GM10266 (cell line): ENCODE measurements around the gene MTHFD1L.
"Not testable (repeated sequence)": the region's sequence is repeated elsewhere in the genome, so short reads cannot be mapped to it uniquely, and the experiment has no call there.

Source experiments
- DNase-seq: peaks from one replicate; pipeline ENCODE4 v3.0.0; 2012; ENCODE audit errors: extremely low spot score
- TF ChIP-seq, protein P1 (sequence below): IDR thresholded peaks from 2 replicates; pipeline ENCODE4 v1.5.1; 2012; ENCODE audit warnings: mild to moderate bottlenecking, low read depth; ENCODE audit not compliant: control insufficient read depth, insufficient read depth; ENCODE audit errors: missing control alignments

MTHFD1L gene

DNA sequence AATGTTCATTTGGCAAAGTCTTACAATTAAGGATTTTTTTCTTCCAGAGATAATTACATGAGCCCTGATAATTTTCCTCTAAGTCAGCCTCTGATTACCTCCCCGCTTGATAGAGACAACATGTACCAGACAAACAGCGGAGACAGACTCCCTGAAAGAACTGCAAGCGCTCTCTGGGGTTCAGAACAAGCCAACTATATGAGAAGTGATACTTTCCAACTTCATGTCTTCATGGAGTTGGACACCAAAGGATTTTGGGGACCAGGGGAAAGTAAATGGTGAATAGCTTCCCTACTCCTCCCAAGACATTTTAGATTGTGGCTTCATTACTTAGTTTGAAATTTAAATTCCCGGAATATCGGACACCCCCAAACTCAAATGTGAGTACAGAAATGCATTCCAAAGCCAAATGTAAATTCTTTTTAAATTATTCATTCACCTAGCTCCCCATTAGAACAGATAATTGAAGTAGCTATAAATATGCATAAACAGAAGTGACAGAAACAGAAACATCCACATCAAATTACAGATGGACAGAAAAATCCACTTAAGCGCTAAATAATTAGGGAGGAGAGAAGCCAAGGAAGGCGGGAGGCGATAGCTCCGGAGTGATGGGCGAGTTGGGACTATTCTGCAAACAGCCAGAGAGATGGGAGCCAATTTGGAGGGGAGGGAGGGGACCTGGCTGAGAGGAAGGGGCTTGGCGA, 244.5 kb downstream of the MTHFD1L start:
- TF ChIP-seq, protein P1, sequence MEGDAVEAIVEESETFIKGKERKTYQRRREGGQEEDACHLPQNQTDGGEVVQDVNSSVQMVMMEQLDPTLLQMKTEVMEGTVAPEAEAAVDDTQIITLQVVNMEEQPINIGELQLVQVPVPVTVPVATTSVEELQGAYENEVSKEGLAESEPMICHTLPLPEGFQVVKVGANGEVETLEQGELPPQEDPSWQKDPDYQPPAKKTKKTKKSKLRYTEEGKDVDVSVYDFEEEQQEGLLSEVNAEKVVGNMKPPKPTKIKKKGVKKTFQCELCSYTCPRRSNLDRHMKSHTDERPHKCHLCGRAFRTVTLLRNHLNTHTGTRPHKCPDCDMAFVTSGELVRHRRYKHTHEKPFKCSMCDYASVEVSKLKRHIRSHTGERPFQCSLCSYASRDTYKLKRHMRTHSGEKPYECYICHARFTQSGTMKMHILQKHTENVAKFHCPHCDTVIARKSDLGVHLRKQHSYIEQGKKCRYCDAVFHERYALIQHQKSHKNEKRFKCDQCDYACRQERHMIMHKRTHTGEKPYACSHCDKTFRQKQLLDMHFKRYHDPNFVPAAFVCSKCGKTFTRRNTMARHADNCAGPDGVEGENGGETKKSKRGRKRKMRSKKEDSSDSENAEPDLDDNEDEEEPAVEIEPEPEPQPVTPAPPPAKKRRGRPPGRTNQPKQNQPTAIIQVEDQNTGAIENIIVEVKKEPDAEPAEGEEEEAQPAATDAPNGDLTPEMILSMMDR = no peak
- no peak for DNase-seq

DNA sequence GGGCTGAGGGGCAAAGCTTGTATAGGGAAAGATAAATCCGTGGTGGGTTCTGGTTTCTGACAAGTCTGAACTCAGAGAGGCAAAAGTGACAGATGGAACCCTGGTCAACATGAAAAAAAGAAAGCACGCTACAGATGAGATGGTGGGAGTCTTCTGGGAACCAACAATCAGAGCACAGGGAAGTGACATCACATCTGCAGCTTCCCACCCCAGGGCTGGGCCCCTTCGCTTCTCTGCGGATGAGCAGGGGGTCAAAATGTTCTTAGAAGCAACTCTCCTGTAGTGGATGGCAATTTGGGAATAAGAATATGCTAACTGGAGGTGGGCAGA, 245.0 kb downstream of the MTHFD1L start:
- TF ChIP-seq, protein P1 = no peak
- no peak for DNase-seq

DNA sequence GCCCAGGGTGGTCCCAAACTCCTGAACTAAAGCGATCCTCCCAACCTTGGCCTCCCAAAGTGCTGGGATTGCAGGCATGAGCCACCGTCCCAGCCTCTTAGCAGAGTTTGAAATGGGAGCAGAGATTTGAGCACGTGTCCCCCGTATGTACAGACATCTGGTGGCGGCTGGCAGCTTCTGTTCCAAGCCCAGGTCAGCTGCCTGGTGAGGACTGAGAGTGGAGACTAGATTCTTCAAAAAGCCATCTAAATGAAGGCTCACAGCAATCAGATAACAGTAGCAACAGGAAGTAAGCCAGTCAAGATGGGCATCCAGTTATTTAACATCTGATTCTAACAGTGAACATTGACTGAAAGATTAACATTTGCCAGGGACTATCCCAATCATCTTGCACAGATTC, 246.2 kb downstream of the MTHFD1L start:
- no peak for DNase-seq
- TF ChIP-seq, protein P1 = no peak

DNA sequence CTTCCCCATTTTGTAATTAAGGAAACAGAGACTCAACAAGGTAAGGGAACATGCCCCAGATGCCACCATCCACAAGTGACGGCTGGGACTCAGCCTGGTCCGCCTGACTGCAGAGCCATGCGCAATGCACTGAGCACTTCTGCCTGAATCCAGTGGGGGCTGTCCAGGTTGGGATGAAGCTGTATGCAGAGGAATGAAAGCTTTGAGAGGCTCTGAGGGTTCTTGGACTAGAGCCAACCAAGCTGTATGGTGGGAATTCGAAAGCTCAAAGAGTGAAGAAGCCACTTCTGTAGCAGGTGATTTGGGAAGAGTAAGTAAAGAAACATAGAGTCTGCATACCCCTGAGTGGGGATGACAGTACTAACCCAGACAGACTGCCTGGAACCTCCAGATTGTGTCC, 246.6 kb downstream of the MTHFD1L start:
- DNase-seq = no peak
- TF ChIP-seq, protein P1 = no peak

DNA sequence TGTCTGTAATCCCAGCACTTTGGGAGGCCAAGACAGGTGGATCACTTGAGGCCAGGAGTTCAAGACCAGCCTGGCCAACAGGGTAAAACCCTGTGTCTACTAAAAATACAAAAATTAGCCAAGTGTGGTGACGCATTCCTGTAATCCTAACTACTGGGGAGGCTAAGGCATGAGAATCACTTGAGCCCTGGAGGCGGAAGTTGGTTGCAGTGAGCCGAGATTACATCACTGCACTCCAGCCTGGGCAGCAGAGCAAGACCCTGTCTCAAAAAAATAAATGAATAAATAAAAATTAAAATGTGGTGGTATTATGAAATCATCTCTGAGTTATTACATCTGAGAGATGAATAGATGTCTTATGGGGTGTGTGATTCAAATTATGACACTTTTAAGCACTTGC, 247.4 kb downstream of the MTHFD1L start:
- not testable (repeated sequence) for DNase-seq

DNA sequence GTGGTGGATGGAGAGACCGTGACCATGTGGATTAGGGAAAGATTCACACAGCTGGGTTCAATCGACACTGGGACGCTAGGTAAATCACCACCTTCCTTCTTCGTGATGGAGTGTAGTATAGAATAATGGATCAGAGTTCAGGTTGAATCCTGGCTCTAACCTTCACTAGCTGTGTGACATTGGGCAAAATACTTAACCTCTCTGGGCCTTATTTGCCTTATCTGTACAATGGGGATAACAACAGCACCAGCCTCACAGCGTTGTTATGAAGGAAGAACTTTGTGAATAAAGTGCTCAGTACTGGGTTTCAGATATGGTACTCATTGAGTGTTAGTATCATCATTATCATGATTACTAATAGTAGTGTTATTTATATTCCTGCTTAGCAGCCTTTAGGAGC, 248.1 kb downstream of the MTHFD1L start:
- TF ChIP-seq, protein P1 = no peak
- no peak for DNase-seq

DNA sequence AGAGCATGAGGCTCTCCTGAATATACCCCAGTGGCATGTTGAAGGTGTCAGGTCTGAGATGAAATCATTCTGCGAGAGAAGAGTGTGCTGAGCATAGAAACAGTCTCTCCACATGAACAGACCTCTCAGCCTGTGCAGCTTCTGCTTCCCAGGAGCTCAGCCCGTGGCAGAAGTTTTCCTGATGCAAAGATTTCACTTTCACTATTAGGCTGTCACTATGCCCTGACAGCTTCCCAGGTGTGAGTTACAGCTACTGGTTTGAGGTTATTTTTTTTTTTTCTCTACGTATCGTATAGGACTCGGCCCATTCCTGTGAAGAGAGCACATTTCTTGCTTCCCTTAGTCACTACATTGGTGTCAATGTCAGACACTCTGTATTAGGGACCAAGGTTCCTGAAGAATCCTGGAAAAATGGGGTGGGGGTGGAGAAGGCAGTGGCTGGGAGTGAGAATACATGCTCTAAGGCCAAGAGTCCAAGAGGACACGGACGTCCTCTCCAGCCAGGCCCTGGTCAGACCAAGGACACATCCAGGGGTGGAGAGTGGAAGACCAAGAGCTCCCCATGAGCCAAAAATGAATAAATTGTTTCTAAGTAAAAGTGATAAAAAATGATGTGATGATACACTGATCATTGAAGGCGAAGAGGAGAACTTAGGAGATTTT, 253.1 kb downstream of the MTHFD1L start:
- no peak for DNase-seq
- TF ChIP-seq, protein P1 = no peak

DNA sequence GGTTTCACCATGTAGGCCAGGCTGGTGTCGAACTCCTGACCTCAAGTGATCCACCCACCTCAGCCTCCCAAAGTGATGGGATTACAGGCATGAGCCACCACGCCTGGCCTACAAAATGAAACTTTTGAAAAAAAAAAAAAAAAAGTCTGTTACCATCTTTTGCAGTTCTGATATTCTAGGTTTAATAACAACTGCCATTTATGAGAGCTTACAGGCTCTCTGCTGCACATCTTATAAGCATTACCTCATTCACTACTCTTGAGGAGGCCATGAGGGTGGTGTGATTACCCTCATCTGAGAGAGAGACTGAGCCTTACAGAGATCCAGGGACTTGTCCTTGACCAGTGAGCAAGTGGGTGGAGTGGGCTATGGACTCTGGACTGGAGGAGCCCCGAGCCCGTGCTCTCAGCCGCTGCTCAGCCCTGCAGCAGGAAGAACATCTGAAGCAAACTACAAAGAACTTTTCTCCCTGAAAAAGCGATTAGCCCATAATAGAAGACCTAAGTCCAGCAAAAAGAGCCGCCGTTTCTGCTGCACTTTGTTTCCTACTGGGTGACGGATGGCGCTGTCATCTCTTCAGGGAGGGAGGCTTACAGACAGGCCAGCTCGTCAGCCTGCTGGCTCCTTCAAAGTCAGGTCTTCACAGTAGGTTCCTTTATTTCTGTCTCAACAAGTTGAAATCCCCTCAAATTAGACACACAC, 254.5 kb downstream of the MTHFD1L start:
- TF ChIP-seq, protein P1 = no peak
- no peak for DNase-seq
